Mononuclear cell (primary cell): ENCODE measurements around the gene EYA2. TPM values are rescaled to one million over a fixed set of nuclear protein-coding genes. Genes with fewer than 3 reads are reported as not detected.

ENCODE experiments used
- H3K27me3 ChIP-seq: 2 replicates; pipeline ENCODE4 v1.6.0; 2011; ENCODE audit warnings: low read length, control low read depth; ENCODE audit not compliant: insufficient read depth
- H3K4me1 ChIP-seq: 2 replicates; pipeline ENCODE4 v1.5.1; 2011; ENCODE audit warnings: mild to moderate bottlenecking, low read length, control low read depth; ENCODE audit not compliant: insufficient read depth
- H3K4me3 ChIP-seq: 2 replicates; pipeline ENCODE4 v1.5.1; 2011; ENCODE audit warnings: mild to moderate bottlenecking, low read length, moderate library complexity
- H3K9me3 ChIP-seq: 2 replicates; pipeline ENCODE4 v1.5.1; 2011; ENCODE audit warnings: low read depth, mild to moderate bottlenecking, control low read depth, low read length
- total RNA-seq: library from RNA; depleted of rRNA; stranded (reverse); fragments of >200 nt; gene quantifications from one replicate; pipeline ENCODE4 v1.2.3, GENCODE V29; 2012

The EYA2 gene
- total RNA-seq, 1 donor, result 0.10 TPM

DNA sequence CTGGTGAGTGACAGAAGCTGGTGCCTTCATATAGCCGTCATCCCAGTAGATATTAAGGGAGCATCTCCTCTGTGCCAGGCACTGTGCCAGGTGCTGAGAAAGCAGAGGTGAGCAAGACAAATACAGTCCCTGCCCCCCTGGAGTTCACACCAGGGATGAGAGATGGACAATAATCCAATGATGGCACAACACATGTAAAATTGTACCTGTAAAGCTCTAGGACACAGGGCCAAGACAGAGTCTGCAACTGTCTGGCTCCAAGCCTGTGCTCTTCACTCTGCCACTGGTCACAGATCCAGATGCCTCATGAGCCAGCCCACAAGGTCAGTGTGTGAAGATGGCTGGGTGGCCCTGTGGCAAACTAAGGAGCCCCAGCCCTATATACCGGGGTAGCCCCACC lies 133.8 kb downstream of the EYA2 start:
- H3K4me3 ChIP-seq, result no peak overlapping the region
- H3K9me3 ChIP-seq, result no peaks in the 10 kb centered on the region
- peaks cover 8% of the 10 kb centered on the region for H3K4me1 ChIP-seq
- no peaks in the 10 kb centered on the region for H3K27me3 ChIP-seq

DNA sequence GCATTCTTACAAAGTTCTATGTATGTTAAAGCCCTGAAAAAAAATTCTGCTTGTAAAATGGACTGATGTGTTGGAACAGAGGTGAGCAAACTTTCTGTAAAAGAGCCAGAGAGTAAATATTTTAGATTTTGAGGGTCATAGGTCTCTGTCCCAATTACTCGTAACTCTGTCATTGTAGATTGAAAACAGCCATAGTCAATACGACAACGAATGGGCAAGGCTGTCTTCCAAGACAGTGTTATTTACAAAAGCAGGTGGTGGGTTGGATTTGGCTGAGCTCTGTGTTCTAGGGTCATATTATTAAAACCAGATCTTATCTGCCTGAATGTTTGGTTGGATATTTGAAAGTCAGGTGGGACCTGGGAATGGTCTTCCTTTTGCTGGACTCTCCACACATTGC lies 135.2 kb downstream of the EYA2 start:
- Histone ChIP-seq H3K4me3 (no peak overlapping the region), H3K9me3 (no peaks in the 10 kb centered on the region), H3K27me3 (no peaks in the 10 kb centered on the region), H3K4me1 (no peaks in the 10 kb centered on the region)

DNA sequence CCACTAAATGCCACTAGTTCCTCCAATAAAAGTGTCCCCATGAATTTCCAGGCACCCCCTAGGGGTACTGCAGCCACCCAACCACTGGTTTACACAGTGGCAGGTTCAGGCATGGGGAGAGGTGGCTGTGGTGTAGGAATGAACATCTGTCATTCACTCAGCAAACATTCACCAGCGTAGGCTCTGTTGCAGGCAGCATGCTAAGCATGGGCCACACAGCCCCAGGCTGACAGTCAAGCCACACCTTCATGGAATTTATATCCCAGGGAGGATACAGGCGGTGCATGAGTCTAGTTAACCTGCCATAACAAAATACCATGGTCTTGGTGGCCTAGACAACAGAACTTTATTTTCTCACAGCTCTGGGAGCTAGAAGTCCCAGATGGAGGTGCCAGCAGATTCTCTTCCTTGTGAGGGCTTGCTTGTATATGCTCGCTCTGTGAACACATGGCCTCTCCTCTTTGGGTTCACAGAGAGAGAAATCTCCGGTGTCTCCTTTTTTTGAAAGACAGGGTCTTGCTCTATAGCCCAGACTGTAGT lies 135.7 kb downstream of the EYA2 start:
- Histone ChIP-seq H3K4me3 (no peak overlapping the region), H3K9me3 (no peaks in the 10 kb centered on the region)

DNA sequence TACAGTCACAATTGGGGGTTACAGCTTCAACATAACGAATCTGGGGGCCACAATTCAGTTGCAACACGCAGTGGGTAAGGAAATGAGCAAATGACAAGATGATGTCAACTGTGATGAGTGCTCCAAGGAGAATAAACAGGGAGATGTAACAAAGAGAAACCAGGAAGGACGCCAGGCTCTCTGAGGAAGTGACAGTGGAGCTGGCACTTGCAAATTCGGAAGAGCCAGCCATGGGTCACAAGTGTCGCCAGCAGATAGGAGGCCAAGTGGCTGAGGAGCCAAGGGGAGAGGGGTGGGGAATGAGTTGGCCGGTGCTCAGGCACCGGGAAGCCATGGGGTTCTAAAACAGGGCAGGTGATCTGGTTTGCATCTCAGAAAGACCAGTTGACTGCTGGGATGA lies 136.4 kb downstream of the EYA2 start:
- no peaks in the 10 kb centered on the region for H3K27me3 ChIP-seq
- no peak overlapping the region for H3K4me3 ChIP-seq
- H3K9me3 ChIP-seq, result no peaks in the 10 kb centered on the region
- H3K4me1 ChIP-seq, result no peaks in the 10 kb centered on the region

More for the DNA sequence above, 135.7 kb downstream of the EYA2 start:
- no peaks in the 10 kb centered on the region for H3K4me1 ChIP-seq
- H3K27me3 ChIP-seq, result no peaks in the 10 kb centered on the region

DNA sequence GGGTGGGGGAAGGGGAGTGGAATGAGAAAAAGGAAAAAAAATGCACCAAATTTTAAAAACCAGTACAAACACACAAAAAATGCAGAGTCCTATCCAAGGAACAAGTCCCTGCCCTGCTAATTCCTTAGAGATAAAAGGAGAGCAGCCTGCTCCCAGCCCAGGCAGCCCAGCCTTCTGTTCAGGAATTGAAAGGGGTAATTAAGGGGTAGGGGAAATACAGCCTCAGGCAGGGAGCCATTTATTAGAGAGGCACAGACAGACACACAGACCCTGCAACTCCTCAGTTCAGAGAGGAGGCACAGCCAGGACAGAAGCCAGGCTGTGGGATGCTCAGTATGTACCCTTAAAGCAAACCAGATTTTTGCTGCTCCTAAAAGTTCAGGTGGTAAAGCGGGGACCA lies 137.2 kb downstream of the EYA2 start:
- Histone ChIP-seq H3K27me3 (no peaks in the 10 kb centered on the region), H3K9me3 (no peaks in the 10 kb centered on the region), H3K4me1 (no peaks in the 10 kb centered on the region)

DNA sequence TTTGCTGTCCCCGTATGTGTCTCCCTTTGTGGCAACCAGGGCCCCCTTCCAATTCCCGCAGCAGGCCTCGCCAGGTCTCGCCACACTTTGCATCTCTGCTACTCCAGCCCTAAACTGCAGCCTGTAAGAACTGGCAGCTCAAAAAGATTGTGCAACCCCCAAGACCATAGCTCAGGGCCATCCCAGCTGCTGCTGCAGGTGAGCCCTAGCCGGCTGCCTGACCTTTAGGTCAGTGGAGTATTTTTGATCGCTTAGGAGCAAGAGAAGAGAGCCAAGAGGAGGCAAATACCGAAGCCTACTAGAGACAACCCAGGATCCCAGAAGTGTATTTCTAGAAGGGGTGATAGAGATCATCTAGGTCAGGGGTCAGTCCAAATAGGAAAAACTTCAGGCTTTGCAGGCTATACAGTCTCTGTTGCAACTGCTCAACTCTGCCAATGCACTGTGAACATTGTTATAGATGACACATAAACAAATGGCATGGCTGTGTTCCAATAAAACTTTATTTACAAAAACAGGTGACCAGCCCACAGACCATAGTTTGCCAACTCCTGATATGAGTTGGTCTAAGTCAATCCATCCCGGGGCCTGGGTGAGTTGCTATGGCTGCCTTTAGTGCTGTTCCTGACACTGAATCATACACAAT lies 138.4 kb downstream of the EYA2 start:
- Histone ChIP-seq H3K27me3 (no peaks in the 10 kb centered on the region), H3K4me1 (no peaks in the 10 kb centered on the region), H3K4me3 (no peak overlapping the region), H3K9me3 (no peaks in the 10 kb centered on the region)

More for the DNA sequence above, 137.2 kb downstream of the EYA2 start:
- H3K4me3 ChIP-seq, result no peak overlapping the region

DNA sequence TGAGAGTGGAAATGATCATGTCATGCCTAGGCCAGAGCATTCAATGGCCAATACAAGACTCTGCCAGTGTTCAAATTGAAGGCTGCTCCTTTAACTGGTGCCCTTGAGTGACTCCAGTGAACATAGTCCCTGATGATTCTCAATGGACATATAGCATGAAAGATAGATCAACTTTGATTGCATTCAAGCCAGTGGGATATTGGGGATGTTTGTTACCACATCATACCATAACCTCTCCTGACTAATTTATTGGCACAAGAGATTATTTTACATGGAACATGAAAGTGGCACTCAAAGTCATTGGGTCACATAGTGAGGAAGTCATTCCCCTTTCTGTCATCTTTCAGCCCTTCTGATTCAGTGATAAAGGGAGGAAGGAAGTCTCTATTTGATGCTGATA lies 139.0 kb downstream of the EYA2 start:
- Histone ChIP-seq H3K4me1 (no peaks in the 10 kb centered on the region), H3K27me3 (no peaks in the 10 kb centered on the region), H3K4me3 (no peak overlapping the region), H3K9me3 (no peaks in the 10 kb centered on the region)

DNA sequence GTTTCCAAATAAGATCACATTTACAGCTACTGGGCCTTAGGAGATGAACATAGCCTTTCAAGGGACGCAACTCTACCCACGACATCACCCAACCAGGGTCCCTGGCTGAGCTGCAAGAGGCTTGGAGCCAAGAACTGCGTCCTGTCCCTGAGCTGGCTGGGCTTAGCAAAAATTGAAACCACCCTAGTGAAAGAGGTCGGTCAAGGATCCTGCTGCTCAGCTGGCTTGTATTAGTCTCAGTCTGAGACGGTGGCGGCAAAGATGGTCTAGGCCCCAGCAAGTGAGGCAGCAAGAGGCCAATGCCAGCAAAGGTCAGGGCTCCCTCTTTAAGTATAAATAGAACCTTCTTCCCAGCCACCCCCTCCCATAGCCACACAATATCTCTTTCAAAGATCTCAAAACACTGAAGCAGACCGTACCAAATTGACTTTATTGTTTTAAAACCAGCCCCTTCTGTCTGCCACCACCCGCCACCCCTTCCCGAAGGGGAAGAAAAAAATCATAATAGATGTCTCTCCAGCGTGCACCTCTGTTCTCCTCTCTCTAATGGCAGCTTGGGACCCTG lies 140.5 kb downstream of the EYA2 start:
- no peaks in the 10 kb centered on the region for H3K4me1 ChIP-seq
- no peaks in the 10 kb centered on the region for H3K27me3 ChIP-seq
- no peaks in the 10 kb centered on the region for H3K9me3 ChIP-seq
- H3K4me3 ChIP-seq, result no peak overlapping the region

DNA sequence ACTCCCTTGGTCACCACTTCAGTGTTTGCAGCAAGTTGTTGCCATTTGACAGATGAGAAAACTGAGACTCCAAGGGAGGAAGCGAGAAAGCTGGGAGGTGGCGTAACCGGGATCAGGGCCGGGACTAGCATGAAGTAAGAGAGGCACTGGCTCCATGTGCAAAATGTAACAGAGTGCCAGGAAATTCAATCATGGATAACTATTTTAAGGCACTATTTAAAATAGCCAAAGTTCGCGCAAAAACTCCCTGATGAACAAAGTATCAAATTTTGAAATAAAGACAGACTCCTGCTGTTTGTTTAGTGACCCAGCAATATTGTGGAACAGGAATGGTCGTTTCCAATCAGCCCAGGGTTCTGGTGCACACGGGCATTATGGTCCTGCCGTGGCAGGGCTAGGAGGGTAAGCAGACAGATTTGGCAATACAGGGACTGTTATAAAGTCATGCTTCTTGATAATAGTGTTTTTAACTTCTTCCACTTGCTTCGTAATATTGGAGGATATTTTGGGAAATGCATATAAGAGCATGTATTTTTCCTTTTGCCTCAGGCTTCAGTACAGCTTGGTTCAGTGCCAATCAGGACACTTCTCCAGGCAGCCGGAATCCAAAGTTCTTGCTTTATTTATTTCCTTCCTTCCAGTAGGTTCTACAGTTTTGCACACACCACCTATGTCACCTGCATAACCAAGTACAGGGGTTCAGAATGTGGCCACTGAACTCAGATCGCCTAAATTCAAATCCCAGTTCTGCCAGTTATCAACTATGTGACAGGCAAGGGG lies 141.6 kb downstream of the EYA2 start:
- Histone ChIP-seq H3K27me3 (no peaks in the 10 kb centered on the region), H3K4me1 (no peaks in the 10 kb centered on the region), H3K4me3 (no peak overlapping the region), H3K9me3 (no peaks in the 10 kb centered on the region)

DNA sequence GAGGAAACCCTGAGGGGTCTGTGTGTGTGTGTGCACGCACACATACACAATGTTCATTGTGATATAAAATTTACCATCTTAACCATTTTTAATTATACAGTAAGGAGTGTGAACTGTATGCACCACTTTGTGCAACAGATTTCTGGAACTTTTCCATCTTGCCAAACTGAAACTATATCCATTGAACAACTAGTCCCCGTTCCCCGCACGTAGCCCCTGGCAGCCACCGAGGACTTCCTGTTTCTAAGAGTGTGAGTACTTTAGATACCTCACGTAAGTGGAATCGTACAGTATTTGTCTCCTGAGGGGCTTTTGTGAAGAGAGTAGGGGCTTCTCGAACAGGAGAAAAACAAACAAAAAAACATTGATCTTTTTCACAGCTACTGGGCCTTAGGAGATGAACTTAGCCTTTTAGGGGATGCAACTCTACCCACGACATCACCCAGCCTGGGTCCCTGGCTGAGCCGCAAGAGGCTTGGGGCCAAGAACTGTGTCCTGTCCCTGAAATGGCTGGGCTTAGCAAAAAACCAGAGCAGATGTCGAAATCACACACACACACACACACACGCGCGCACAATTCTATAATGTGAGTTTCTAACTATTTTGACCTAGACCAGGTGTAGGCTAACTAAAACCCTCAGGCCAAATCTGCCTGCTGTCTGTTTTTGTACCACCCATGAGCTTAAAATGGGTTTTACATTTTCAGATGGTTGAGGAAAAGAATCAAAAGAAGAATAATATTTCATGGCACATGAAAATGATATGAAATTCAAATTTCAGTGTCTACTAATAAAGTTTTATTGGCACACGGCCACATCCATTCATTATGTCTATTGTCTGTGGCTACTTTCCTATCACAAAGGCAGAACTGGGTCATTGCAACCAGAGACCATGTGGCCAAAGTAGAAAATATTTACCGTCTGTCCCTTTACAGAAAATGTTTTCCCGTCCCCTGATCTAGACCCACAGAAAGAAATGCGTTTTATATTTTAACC lies 144.2 kb downstream of the EYA2 start:
- Histone ChIP-seq H3K4me3 (no peak overlapping the region), H3K9me3 (no peaks in the 10 kb centered on the region), H3K27me3 (no peaks in the 10 kb centered on the region), H3K4me1 (no peaks in the 10 kb centered on the region)

DNA sequence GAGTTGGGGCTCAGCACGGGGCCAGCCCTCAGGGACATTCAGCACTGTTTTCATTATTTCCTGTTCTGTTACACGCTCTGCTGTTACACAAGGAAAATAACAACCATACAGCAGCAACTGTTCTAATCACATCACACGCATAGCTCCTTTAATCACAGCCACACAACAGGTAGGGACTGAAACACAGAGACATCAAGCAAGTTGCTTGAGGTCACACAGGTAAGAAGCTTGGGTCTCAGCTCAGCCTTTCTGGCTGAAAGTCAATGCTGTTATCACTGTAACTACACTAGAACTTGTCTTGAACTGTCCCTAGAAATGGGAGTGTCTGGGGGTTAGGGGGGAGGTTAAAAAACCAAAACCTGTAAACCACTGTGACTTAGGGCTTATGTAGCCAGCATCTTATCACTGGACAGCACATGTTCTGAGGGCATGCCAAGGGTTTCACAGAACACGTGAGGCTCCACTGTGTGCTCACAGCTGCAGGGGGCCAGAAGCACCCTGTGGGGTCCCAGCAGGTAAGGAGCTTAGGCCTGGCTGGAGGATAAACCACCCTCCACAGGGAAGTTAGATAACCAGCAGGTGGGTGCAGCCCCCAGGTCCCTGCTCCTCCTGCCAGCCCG lies 146.0 kb downstream of the EYA2 start:
- no peaks in the 10 kb centered on the region for H3K9me3 ChIP-seq
- no peaks in the 10 kb centered on the region for H3K27me3 ChIP-seq
- no peak overlapping the region for H3K4me3 ChIP-seq
- H3K4me1 ChIP-seq, result no peaks in the 10 kb centered on the region

DNA sequence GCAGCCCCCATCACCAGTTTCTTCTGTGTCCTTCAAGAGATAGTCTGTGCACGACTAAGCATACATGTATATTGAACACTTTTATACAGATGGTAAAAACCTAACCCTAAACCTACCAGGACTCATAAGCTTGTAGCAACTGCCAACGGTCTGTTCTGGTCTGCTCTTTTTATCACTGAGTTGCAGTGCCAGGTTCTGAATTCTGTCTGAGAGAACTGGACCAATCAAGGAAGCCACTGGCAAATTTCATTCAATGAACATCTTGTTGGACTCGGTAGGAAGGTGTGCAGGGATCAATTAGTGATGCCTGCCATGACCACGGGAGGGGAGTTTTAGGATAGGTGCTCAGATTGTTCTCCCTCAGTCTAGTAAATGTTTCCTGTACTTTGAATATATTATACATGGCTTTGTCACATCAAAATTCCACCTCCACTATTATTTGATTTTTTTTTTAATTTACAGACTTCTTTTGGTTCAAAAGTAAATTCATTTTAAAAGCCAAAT lies 146.8 kb downstream of the EYA2 start:
- Histone ChIP-seq H3K4me3 (no peak overlapping the region), H3K27me3 (no peaks in the 10 kb centered on the region), H3K9me3 (no peaks in the 10 kb centered on the region), H3K4me1 (no peaks in the 10 kb centered on the region)

DNA sequence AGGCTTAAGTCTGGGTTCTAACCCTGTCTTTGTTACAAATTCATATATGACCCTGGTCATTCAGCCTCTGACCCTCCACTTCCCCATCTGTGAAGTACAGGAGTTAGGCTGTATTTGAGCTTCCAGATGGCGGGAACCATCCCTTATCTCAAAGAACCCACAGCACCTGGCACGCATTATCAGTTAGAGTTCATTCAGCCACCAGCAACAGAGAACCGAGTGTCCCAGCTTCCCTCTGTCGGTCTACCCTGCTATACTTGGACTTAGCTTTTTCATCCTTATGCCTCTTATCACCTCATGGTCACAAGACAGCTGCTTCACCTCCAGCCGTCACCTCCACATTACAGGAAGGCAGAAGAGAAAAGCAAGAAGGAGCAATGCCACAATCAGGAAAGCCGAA lies 147.8 kb downstream of the EYA2 start:
- H3K4me1 ChIP-seq, result no peaks in the 10 kb centered on the region
- H3K27me3 ChIP-seq, result no peaks in the 10 kb centered on the region
- no peaks in the 10 kb centered on the region for H3K9me3 ChIP-seq
- no peak overlapping the region for H3K4me3 ChIP-seq

DNA sequence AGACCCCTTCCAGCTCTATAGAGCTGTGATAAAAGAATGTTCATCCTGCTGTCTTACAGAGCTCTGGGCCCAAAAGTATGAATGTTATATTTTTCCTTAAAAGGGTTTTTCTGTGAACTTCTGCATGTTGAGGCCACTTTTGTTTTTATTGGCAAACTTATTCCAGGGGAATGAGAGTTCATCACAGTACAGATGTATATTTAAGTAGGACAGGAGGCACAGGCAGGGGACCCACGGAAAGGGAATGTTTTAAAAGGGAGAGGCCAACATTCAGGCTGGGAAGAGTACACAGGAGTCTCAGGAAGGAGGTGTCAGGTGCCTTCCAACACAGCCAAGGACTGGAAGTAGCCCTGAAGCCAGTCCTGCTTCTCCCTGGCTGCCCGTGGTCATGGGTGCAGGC lies 148.4 kb downstream of the EYA2 start:
- no peaks in the 10 kb centered on the region for H3K4me1 ChIP-seq
- no peaks in the 10 kb centered on the region for H3K9me3 ChIP-seq
- H3K4me3 ChIP-seq, result no peak overlapping the region
- no peaks in the 10 kb centered on the region for H3K27me3 ChIP-seq
